Adrenal gland (tissue), 12 donors: ENCODE results near the gene PHACTR3. TPM values are rescaled to one million over a fixed set of nuclear protein-coding genes. Genes with fewer than 3 reads are reported as not detected.

Source experiments
- DNase-seq, 7 donors: peaks; one replicate each; pipeline ENCODE4 v3.0.0-alpha.2; 2019 to 2020
- H3K27ac ChIP-seq, 5 donors: fragments of 200-600 bp; sonication (generic) in 4 of 5; 1 replicate in 3 of 5; 2 replicates in 2 of 5; pipeline versions ENCODE4 v1.5.1 to v1.8.0; 2016 to 2020; ENCODE audit warnings: mild to moderate bottlenecking in 1 of 5
- H3K27me3 ChIP-seq: fragments of 200-600 bp; 2 replicates; pipeline ENCODE4 v1.8.0; 2021
- H3K36me3 ChIP-seq, 2 donors: fragments of 200-600 bp; replicated peaks in 1 of 2; 1 replicate in 1 of 2; 2 replicates in 1 of 2; pipeline versions ENCODE4 v1.5.1 to v1.8.0; 2018 to 2022
- H3K4me1 ChIP-seq, 2 donors: fragments of 200-600 bp; replicated peaks in 1 of 2; 1 replicate in 1 of 2; 2 replicates in 1 of 2; pipeline versions ENCODE4 v1.5.1 to v1.8.0; 2018 to 2021
- H3K4me3 ChIP-seq, 4 donors: fragments of 200-600 bp; sonication (generic) in 3 of 4; one replicate each; pipeline ENCODE4 v1.5.1; 2016 to 2018
- H3K9me3 ChIP-seq, 3 donors: fragments of 200-600 bp; sonication (generic) in 1 of 3; replicated peaks in 1 of 3; 1 replicate in 2 of 3; 2 replicates in 1 of 3; pipeline versions ENCODE4 v1.5.1 to v1.8.0; 2016 to 2021
- CTCF ChIP-seq, 6 experiments: fragments of 450-650 bp in 4 of 6; fragments of 200-600 bp in 2 of 6; sonication (generic) in 1 of 6; IDR thresholded peaks; 1 replicate in 5 of 6; 2 replicates in 1 of 6; pipeline versions ENCODE4 v1.5.1 to v1.8.0; 2016 to 2021; ENCODE audit warnings: antibody characterized with exemption in 6 of 6, mild to moderate bottlenecking in 2 of 6, moderate library complexity in 1 of 6
- POLR2A ChIP-seq, 2 donors: fragments of 450-650 bp; IDR thresholded peaks; one replicate each; pipeline ENCODE4 v1.6.1; 2017; ENCODE audit warnings: antibody characterized with exemption in 2 of 2, mild to moderate bottlenecking in 2 of 2, moderate library complexity in 1 of 2
- WGBS, 4 donors: extraction: QIAGEN DNeasy Blood & Tissue Kit in 2 of 4; methylation state at CpG; one replicate each; pipeline versions ENCODE4 v1.1.5 to v1.1.7; 2013 to 2017; 5-methylcytosine and 5-hydroxymethylcytosine counted together
- intact Hi-C, 2 donors: fragments of 100-400 bp; cut with DNase I; formaldehyde crosslinking; loops; one replicate each; pipeline versions ENCODE4 v1.14.1 to v1.15.0; 2022 to 2023
- polyA plus RNA-seq, 3 donors: library from polyadenylated mRNA; stranded (reverse); fragments of 200-250 nt in 2 of 3; fragments of 350-450 nt in 1 of 3; fragmentation: Illumina TruSeq in 1 of 3; extraction: RNeasy Lipid Tissue Mini Kit (QIAGEN cat#74804) in 1 of 3; gene quantifications; one replicate each; pipeline ENCODE4 v1.2.3, GENCODE V29; 2013 to 2014
- total RNA-seq, 9 donors: library from RNA; depleted of rRNA in 4 of 9; stranded (reverse); fragments of >200 nt in 4 of 9; fragments of 120-200 nt in 1 of 9; fragmentation: NEBNext Ultra II Directional in 1 of 9; extraction: Animal tissue kit (Norgen Biotek cat#: 25700) in 1 of 9; gene quantifications; one replicate each; pipeline versions ENCODE4 v1.1.0 to v1.2.4, GENCODE V29; 2013 to 2023
- donor health status: healthy with polysubstance abuse.
- donor health status: Bipolar disorder and iron deficiency.
- donor health status: DM: yes; HTN: yes; CAD: no.
- donor health status: DM: no; HTN: no; CAD: no.
- donor health status: DM: no; HTN: no; CAD: no.
- donor health status: DM: yes; HTN: yes; CAD: no.

The PHACTR3 gene
- total and polyA plus RNA-seq, 12 donors = 0.17 to 4.5 (median 0.81) TPM

- H3K27ac ChIP-seq = no peak overlapping the region
- no peaks in the 10 kb centered on the region for H3K9me3 ChIP-seq
- H3K27me3 ChIP-seq = no peaks in the 10 kb centered on the region
- no peak for TF ChIP-seq CTCF (IDR thresholded peaks at IDR 0.05)
- TF ChIP-seq POLR2A (IDR thresholded peaks at IDR 0.05) = no peak
- no peak overlapping the region for H3K4me3 ChIP-seq
- peak in 1 of 7 donors; percentile 23 for DNase-seq
- 62 to 83% (median 73%) methylated on average over 11 to 12 of the region's 12 CpGs for WGBS, 4 donors
- intact Hi-C loops = no loop called here
- no peaks in the 10 kb centered on the region for H3K36me3 ChIP-seq
- no peaks in the 10 kb centered on the region for H3K4me1 ChIP-seq
These were observed 225.7 kb downstream of the PHACTR3 start for GRCh38 chr20:59829786-59830664.

DNA sequence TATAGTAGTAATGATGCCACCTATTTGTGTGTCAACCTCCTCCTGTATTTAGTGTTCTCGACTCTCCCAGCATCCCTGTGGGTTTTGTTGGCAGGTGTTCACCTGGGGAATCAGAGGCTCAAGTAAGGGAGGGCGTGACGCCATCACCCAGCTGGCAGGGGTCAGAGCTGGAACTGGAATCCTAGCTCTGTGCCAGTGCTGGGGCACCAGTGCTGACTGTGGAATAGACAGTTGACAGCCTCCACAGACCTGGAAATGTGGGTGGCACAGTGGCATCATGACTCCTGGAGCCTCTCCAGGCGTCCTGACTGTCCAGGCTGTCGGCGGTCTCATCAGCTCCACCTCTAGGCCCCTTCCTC lies 226.3 kb downstream of the PHACTR3 start:
- Histone ChIP-seq H3K9me3 (no peaks in the 10 kb centered on the region), H3K4me1 (peaks cover 0 to 4% of the 10 kb centered on the region in 2 donors), H3K27ac (no peak overlapping the region), H3K36me3 (no peaks in the 10 kb centered on the region), H3K4me3 (no peak overlapping the region), H3K27me3 (no peaks in the 10 kb centered on the region)
- intact Hi-C loops = no loop called here
- peak in 1 of 7 donors; percentile 15 for DNase-seq
- 66 to 73% (median 71%) methylated on average over 5 to 6 of the region's 6 CpGs for WGBS, 4 donors
- TF ChIP-seq POLR2A (IDR thresholded peaks at IDR 0.05) = no peak
- TF ChIP-seq CTCF (IDR thresholded peaks at IDR 0.05) = no peak

- intact Hi-C loops = no loop called here
- TF ChIP-seq POLR2A (IDR thresholded peaks at IDR 0.05) = no peak
- no peak for TF ChIP-seq CTCF (IDR thresholded peaks at IDR 0.05)
- DNase-seq = peak in 1 of 7 donors; percentile 39
These were observed 226.9 kb downstream of the PHACTR3 start for GRCh38 chr20:59831024-59831915.

GRCh38 chr20:59831916-59832270 lies 227.6 kb downstream of the PHACTR3 start:
- Histone ChIP-seq H3K36me3 (no peaks in the 10 kb centered on the region), H3K9me3 (no peaks in the 10 kb centered on the region), H3K4me1 (peaks cover 0 to 10% of the 10 kb centered on the region in 2 donors), H3K4me3 (no peak overlapping the region), H3K27me3 (no peaks in the 10 kb centered on the region), H3K27ac (no peak overlapping the region)
- TF ChIP-seq POLR2A (IDR thresholded peaks at IDR 0.05) (no peak), CTCF (IDR thresholded peaks at IDR 0.05) (no peak)
- WGBS, 4 donors = 49 to 87% (median 60%) methylated on average over 2 to 3 of the region's 3 CpGs
- intact Hi-C loops = no loop called here
- no peak for DNase-seq

More at GRCh38 chr20:59831024-59831915, 226.9 kb downstream of the PHACTR3 start:
- Histone ChIP-seq H3K36me3 (no peaks in the 10 kb centered on the region), H3K9me3 (no peaks in the 10 kb centered on the region), H3K4me3 (no peak overlapping the region), H3K4me1 (peaks cover 0 to 10% of the 10 kb centered on the region in 2 donors), H3K27ac (no peak overlapping the region), H3K27me3 (no peaks in the 10 kb centered on the region)
- WGBS, 4 donors = 69 to 77% (median 75%) methylated on average over 16 to 23 of the region's 23 CpGs
